Activated T-cell treated with anti-CD3 and anti-CD28 coated beads, Interleukin-2, amount 50 U/mL, for 72 hours (primary cell): ENCODE measurements around the gene HTRA1. TPM values are rescaled to one million over a fixed set of nuclear protein-coding genes. Genes with fewer than 3 reads are reported as not detected.

ENCODE experiments used
- ATAC-seq, 2 donors: fragments of 150-1000 bp; cut with Tn5 transposase; replicated peaks in 1 of 2; 2 replicates each; pipeline ENCODE4 v1.10.0; 2021; ENCODE audit warnings: moderate library complexity in 2 of 2, mild to moderate bottlenecking in 1 of 2
- DNase-seq, 2 donors: peaks; one replicate each; pipeline ENCODE4 v3.0.0; 2021 to 2022; ENCODE audit warnings: mixed read lengths in 1 of 2
- H3K27ac Mint-ChIP-seq: one replicate; pipeline ENCODE4 v1.8.0; 2022; ENCODE audit warnings: mild to moderate bottlenecking, moderate library complexity, mixed read lengths
- H3K27me3 Mint-ChIP-seq: one replicate; pipeline ENCODE4 v1.8.0; 2022; ENCODE audit warnings: low read depth, mixed read lengths
- H3K36me3 Mint-ChIP-seq, 2 donors: one replicate each; pipeline ENCODE4 v1.8.0; 2022; ENCODE audit warnings: mixed read lengths in 2 of 2, mild to moderate bottlenecking in 1 of 2; ENCODE audit not compliant: insufficient read depth in 2 of 2
- H3K4me1 Mint-ChIP-seq: one replicate; pipeline ENCODE4 v1.8.0; 2022; ENCODE audit warnings: low read depth, mixed read lengths
- H3K4me3 Mint-ChIP-seq, 2 donors: one replicate each; pipeline ENCODE4 v1.8.0; 2022; ENCODE audit warnings: mild to moderate bottlenecking in 2 of 2, mixed read lengths in 2 of 2, moderate library complexity in 2 of 2
- H3K9me3 Mint-ChIP-seq, 2 donors: one replicate each; pipeline ENCODE4 v1.8.0; 2022; ENCODE audit warnings: mixed read lengths in 2 of 2
- total RNA-seq, 2 donors: library from RNA; stranded (reverse); gene quantifications; one replicate each; pipeline ENCODE4 v1.2.3, GENCODE V29; 2022

Gene HTRA1
- total RNA-seq, 2 donors from 2014 or later = not detected

GRCh38 chr10:122495406-122496340, 34.3 kb downstream of the HTRA1 start:
- Mint-ChIP-seq H3K4me3 (no peak overlapping the region), H3K9me3 (no peaks in the 10 kb centered on the region), H3K4me1 (peaks cover 21% of the 10 kb centered on the region), H3K36me3 (no peaks in the 10 kb centered on the region), H3K27me3 (peaks cover 11% of the 10 kb centered on the region), H3K27ac (no peak overlapping the region)
- ATAC-seq (no peak), DNase-seq (no peak)

- ATAC-seq (no peak), DNase-seq (no peak)
- no peaks in the 10 kb centered on the region for H3K9me3 Mint-ChIP-seq
- no peak overlapping the region for H3K27ac Mint-ChIP-seq
- no peak overlapping the region for H3K4me3 Mint-ChIP-seq
- peaks cover 10% of the 10 kb centered on the region for H3K4me1 Mint-ChIP-seq
- peaks cover 7% of the 10 kb centered on the region for H3K27me3 Mint-ChIP-seq
- no peaks in the 10 kb centered on the region for H3K36me3 Mint-ChIP-seq
Measured at GRCh38 chr10:122497241-122497640, 35.9 kb downstream of the HTRA1 start.

- Mint-ChIP-seq H3K27ac (no peak overlapping the region), H3K36me3 (no peaks in the 10 kb centered on the region), H3K4me3 (no peak overlapping the region), H3K9me3 (no peaks in the 10 kb centered on the region), H3K4me1 (peaks cover 10% of the 10 kb centered on the region), H3K27me3 (peaks cover 7% of the 10 kb centered on the region)
- no peak for ATAC-seq
- no peak for DNase-seq
Measured at GRCh38 chr10:122498521-122498920, 37.2 kb downstream of the HTRA1 start.

- Mint-ChIP-seq H3K4me3 (no peak overlapping the region), H3K36me3 (no peaks in the 10 kb centered on the region), H3K27me3 (peaks cover 7% of the 10 kb centered on the region), H3K27ac (no peak overlapping the region), H3K4me1 (peaks cover 10% of the 10 kb centered on the region), H3K9me3 (no peaks in the 10 kb centered on the region)
- ATAC-seq (no peak), DNase-seq (no peak)
Measured at GRCh38 chr10:122499012-122499411, 37.7 kb downstream of the HTRA1 start.

- H3K36me3 Mint-ChIP-seq = no peaks in the 10 kb centered on the region
- ATAC-seq = no peak
- no peak for DNase-seq
- H3K9me3 Mint-ChIP-seq = no peaks in the 10 kb centered on the region
- no peak overlapping the region for H3K27ac Mint-ChIP-seq
- H3K4me1 Mint-ChIP-seq = peaks cover 10% of the 10 kb centered on the region
- no peak overlapping the region for H3K4me3 Mint-ChIP-seq
- H3K27me3 Mint-ChIP-seq = peaks cover 7% of the 10 kb centered on the region
Measured at GRCh38 chr10:122499491-122499941, 38.2 kb downstream of the HTRA1 start.

GRCh38 chr10:122500194-122500593, 38.8 kb downstream of the HTRA1 start:
- Mint-ChIP-seq H3K27ac (no peak overlapping the region), H3K36me3 (no peaks in the 10 kb centered on the region), H3K4me1 (peaks cover 10% of the 10 kb centered on the region), H3K4me3 (no peak overlapping the region), H3K27me3 (peaks cover 7% of the 10 kb centered on the region), H3K9me3 (no peaks in the 10 kb centered on the region)
- no peak for ATAC-seq
- no peak for DNase-seq

GRCh38 chr10:122500726-122501125, 39.4 kb downstream of the HTRA1 start:
- H3K4me1 Mint-ChIP-seq = peaks cover 9% of the 10 kb centered on the region
- DNase-seq = no peak
- no peak overlapping the region for H3K27ac Mint-ChIP-seq
- ATAC-seq = no peak
- peaks cover 7% of the 10 kb centered on the region for H3K27me3 Mint-ChIP-seq
- no peaks in the 10 kb centered on the region for H3K9me3 Mint-ChIP-seq
- no peaks in the 10 kb centered on the region for H3K36me3 Mint-ChIP-seq
- H3K4me3 Mint-ChIP-seq = no peak overlapping the region

- Mint-ChIP-seq H3K27me3 (no peaks in the 10 kb centered on the region), H3K4me1 (no peaks in the 10 kb centered on the region), H3K9me3 (no peaks in the 10 kb centered on the region), H3K4me3 (no peak overlapping the region), H3K36me3 (no peaks in the 10 kb centered on the region), H3K27ac (no peak overlapping the region)
- no peak for DNase-seq
- ATAC-seq = no peak
Measured at GRCh38 chr10:122503012-122503411, 41.7 kb downstream of the HTRA1 start.

GRCh38 chr10:122503886-122504609, 42.7 kb downstream of the HTRA1 start:
- ATAC-seq = no peak
- Mint-ChIP-seq H3K4me1 (no peaks in the 10 kb centered on the region), H3K4me3 (no peak overlapping the region), H3K9me3 (no peaks in the 10 kb centered on the region), H3K27me3 (no peaks in the 10 kb centered on the region), H3K27ac (no peak overlapping the region), H3K36me3 (no peaks in the 10 kb centered on the region)
- DNase-seq = no peak

GRCh38 chr10:122504610-122504950, 43.2 kb downstream of the HTRA1 start:
- Mint-ChIP-seq H3K4me3 (no peak overlapping the region), H3K27ac (no peak overlapping the region), H3K9me3 (no peaks in the 10 kb centered on the region), H3K4me1 (no peaks in the 10 kb centered on the region), H3K36me3 (no peaks in the 10 kb centered on the region), H3K27me3 (no peaks in the 10 kb centered on the region)
- DNase-seq (no peak), ATAC-seq (no peak)

GRCh38 chr10:122505011-122505410, 43.7 kb downstream of the HTRA1 start:
- H3K27ac Mint-ChIP-seq = no peak overlapping the region
- DNase-seq = no peak
- no peak for ATAC-seq
- H3K36me3 Mint-ChIP-seq = no peaks in the 10 kb centered on the region
- H3K4me3 Mint-ChIP-seq = no peak overlapping the region
- H3K4me1 Mint-ChIP-seq = no peaks in the 10 kb centered on the region
- H3K27me3 Mint-ChIP-seq = no peaks in the 10 kb centered on the region
- no peaks in the 10 kb centered on the region for H3K9me3 Mint-ChIP-seq

- no peaks in the 10 kb centered on the region for H3K36me3 Mint-ChIP-seq
- no peak overlapping the region for H3K4me3 Mint-ChIP-seq
- ATAC-seq (no peak), DNase-seq (no peak)
- no peak overlapping the region for H3K27ac Mint-ChIP-seq
- H3K9me3 Mint-ChIP-seq = no peaks in the 10 kb centered on the region
- H3K27me3 Mint-ChIP-seq = no peaks in the 10 kb centered on the region
- H3K4me1 Mint-ChIP-seq = no peaks in the 10 kb centered on the region
Measured at GRCh38 chr10:122505885-122506645, 44.7 kb downstream of the HTRA1 start.

GRCh38 chr10:122507616-122508015, 46.3 kb downstream of the HTRA1 start:
- Mint-ChIP-seq H3K36me3 (no peaks in the 10 kb centered on the region), H3K9me3 (no peaks in the 10 kb centered on the region), H3K4me3 (no peak overlapping the region), H3K27ac (no peak overlapping the region), H3K27me3 (no peaks in the 10 kb centered on the region), H3K4me1 (no peaks in the 10 kb centered on the region)
- ATAC-seq (no peak), DNase-seq (no peak)
